ENCODE measurements around the gene LOXL4. TPM values are rescaled to one million over a fixed set of nuclear protein-coding genes. Genes with fewer than 3 reads are reported as not detected.

The LOXL4 gene
- total RNA-seq, 1 donor from 2014 or later = 2.9 TPM

- no peaks in the 10 kb centered on the region for H3K27me3 Mint-ChIP-seq (ENCODE audit: unreplicated experiment)
- H3K36me3 Mint-ChIP-seq (ENCODE audit: unreplicated experiment) = no peaks in the 10 kb centered on the region
- H3K4me3 Mint-ChIP-seq (ENCODE audit: unreplicated experiment) = no peak overlapping the region
- peaks cover 26% of the 10 kb centered on the region for H3K4me1 Mint-ChIP-seq (ENCODE audit: unreplicated experiment)
- DNase-seq (ENCODE audit: extremely low spot score, unreplicated experiment) = no peak
- no peak for TF ChIP-seq CTCF (IDR thresholded peaks at IDR 0.05)
- no peak overlapping the region for H3K27ac Mint-ChIP-seq (ENCODE audit: unreplicated experiment)
- H3K9me3 Mint-ChIP-seq (ENCODE audit: unreplicated experiment) = no peaks in the 10 kb centered on the region
These were observed 44.8 kb upstream of the LOXL4 start for GRCh38 chr10:98312822-98313221.

GRCh38 chr10:98312349-98312748, 44.4 kb upstream of the LOXL4 start:
- H3K36me3 Mint-ChIP-seq (ENCODE audit: unreplicated experiment) = no peaks in the 10 kb centered on the region
- no peak overlapping the region for H3K4me3 Mint-ChIP-seq (ENCODE audit: unreplicated experiment)
- no peaks in the 10 kb centered on the region for H3K9me3 Mint-ChIP-seq (ENCODE audit: unreplicated experiment)
- TF ChIP-seq CTCF (IDR thresholded peaks at IDR 0.05) = no peak
- H3K27ac Mint-ChIP-seq (ENCODE audit: unreplicated experiment) = no peak overlapping the region
- peaks cover 27% of the 10 kb centered on the region for H3K4me1 Mint-ChIP-seq (ENCODE audit: unreplicated experiment)
- H3K27me3 Mint-ChIP-seq (ENCODE audit: unreplicated experiment) = no peaks in the 10 kb centered on the region
- DNase-seq (ENCODE audit: extremely low spot score, unreplicated experiment) = no peak

- no peaks in the 10 kb centered on the region for H3K27me3 Mint-ChIP-seq (ENCODE audit: unreplicated experiment)
- TF ChIP-seq CTCF (IDR thresholded peaks at IDR 0.05) = no peak
- no peaks in the 10 kb centered on the region for H3K9me3 Mint-ChIP-seq (ENCODE audit: unreplicated experiment)
- H3K4me3 Mint-ChIP-seq (ENCODE audit: unreplicated experiment) = no peak overlapping the region
- H3K27ac Mint-ChIP-seq (ENCODE audit: unreplicated experiment) = no peak overlapping the region
- no peak for DNase-seq (ENCODE audit: extremely low spot score, unreplicated experiment)
- peaks cover 24% of the 10 kb centered on the region for H3K4me1 Mint-ChIP-seq (ENCODE audit: unreplicated experiment)
- H3K36me3 Mint-ChIP-seq (ENCODE audit: unreplicated experiment) = no peaks in the 10 kb centered on the region
These were observed 42.7 kb upstream of the LOXL4 start for GRCh38 chr10:98310701-98311100.

- peak overlapping the region; percentile 53 for H3K4me3 Mint-ChIP-seq (ENCODE audit: unreplicated experiment)
- H3K27me3 Mint-ChIP-seq (ENCODE audit: unreplicated experiment) = peaks cover 5% of the 10 kb centered on the region
- peaks cover 21% of the 10 kb centered on the region for H3K4me1 Mint-ChIP-seq (ENCODE audit: unreplicated experiment)
- DNase-seq (ENCODE audit: extremely low spot score, unreplicated experiment) = peak; percentile 90
- no peak overlapping the region for H3K27ac Mint-ChIP-seq (ENCODE audit: unreplicated experiment)
- peak; percentile 91 for TF ChIP-seq CTCF (IDR thresholded peaks at IDR 0.05)
- H3K36me3 Mint-ChIP-seq (ENCODE audit: unreplicated experiment) = no peaks in the 10 kb centered on the region
- no peaks in the 10 kb centered on the region for H3K9me3 Mint-ChIP-seq (ENCODE audit: unreplicated experiment)
These were observed 41.7 kb upstream of the LOXL4 start for GRCh38 chr10:98309366-98310355.

GRCh38 chr10:98308669-98309365, 40.8 kb upstream of the LOXL4 start:
- H3K36me3 Mint-ChIP-seq (ENCODE audit: unreplicated experiment) = no peaks in the 10 kb centered on the region
- peak overlapping the region; percentile 53 for H3K4me3 Mint-ChIP-seq (ENCODE audit: unreplicated experiment)
- peaks cover 11% of the 10 kb centered on the region for H3K27me3 Mint-ChIP-seq (ENCODE audit: unreplicated experiment)
- peaks cover 19% of the 10 kb centered on the region for H3K4me1 Mint-ChIP-seq (ENCODE audit: unreplicated experiment)
- no peak overlapping the region for H3K27ac Mint-ChIP-seq (ENCODE audit: unreplicated experiment)
- DNase-seq (ENCODE audit: extremely low spot score, unreplicated experiment) = no peak
- no peaks in the 10 kb centered on the region for H3K9me3 Mint-ChIP-seq (ENCODE audit: unreplicated experiment)
- no peak for TF ChIP-seq CTCF (IDR thresholded peaks at IDR 0.05)
